Glutamatergic neuron (in vitro differentiated cells): ENCODE measurements around the gene SNX33. TPM values are rescaled to one million over a fixed set of nuclear protein-coding genes. Genes with fewer than 3 reads are reported as not detected.

Experiments used
- DNase-seq: peaks from one replicate; pipeline ENCODE4 v3.0.0; 2022
- H3K27ac Mint-ChIP-seq: one replicate; pipeline ENCODE4 v1.8.0; 2020; ENCODE audit warnings: mild to moderate bottlenecking, mixed read lengths, inconsistent platforms; ENCODE audit not compliant: unreplicated experiment
- H3K27me3 Mint-ChIP-seq: one replicate; pipeline ENCODE4 v1.8.0; 2020; ENCODE audit warnings: mild to moderate bottlenecking, moderate library complexity, mixed read lengths, inconsistent platforms; ENCODE audit not compliant: unreplicated experiment
- H3K36me3 Mint-ChIP-seq: one replicate; pipeline ENCODE4 v1.8.0; 2020; ENCODE audit warnings: mild to moderate bottlenecking, mixed read lengths, inconsistent platforms; ENCODE audit not compliant: unreplicated experiment
- H3K4me1 Mint-ChIP-seq: one replicate; pipeline ENCODE4 v1.8.0; 2020; ENCODE audit warnings: mild to moderate bottlenecking, low read depth, mixed read lengths, inconsistent platforms; ENCODE audit not compliant: unreplicated experiment
- H3K4me3 Mint-ChIP-seq: one replicate; pipeline ENCODE4 v1.8.0; 2020; ENCODE audit warnings: mild to moderate bottlenecking, mixed read lengths, inconsistent platforms; ENCODE audit not compliant: unreplicated experiment
- H3K9me3 Mint-ChIP-seq: one replicate; pipeline ENCODE4 v1.8.0; 2020; ENCODE audit warnings: mild to moderate bottlenecking, moderate library complexity, mixed read lengths, inconsistent platforms; ENCODE audit not compliant: unreplicated experiment
- total RNA-seq: library from RNA; stranded (reverse); fragmentation: NEBNext Ultra II Directional; extraction: Animal tissue kit (Norgen Biotek cat#: 25700); gene quantifications from one replicate; pipeline ENCODE4 v1.2.1, GENCODE V29; 2021; ENCODE audit not compliant: unreplicated experiment
- TF ChIP-seq, protein P1 (sequence below): fragments of 200-600 bp; sonication (generic); IDR thresholded peaks from one replicate; pipeline ENCODE4 v1.5.0; 2021; ENCODE audit not compliant: partially characterized antibody, unreplicated experiment

Gene SNX33
- total RNA-seq, 1 donor from 2014 or later, result 21.2 TPM

DNA sequence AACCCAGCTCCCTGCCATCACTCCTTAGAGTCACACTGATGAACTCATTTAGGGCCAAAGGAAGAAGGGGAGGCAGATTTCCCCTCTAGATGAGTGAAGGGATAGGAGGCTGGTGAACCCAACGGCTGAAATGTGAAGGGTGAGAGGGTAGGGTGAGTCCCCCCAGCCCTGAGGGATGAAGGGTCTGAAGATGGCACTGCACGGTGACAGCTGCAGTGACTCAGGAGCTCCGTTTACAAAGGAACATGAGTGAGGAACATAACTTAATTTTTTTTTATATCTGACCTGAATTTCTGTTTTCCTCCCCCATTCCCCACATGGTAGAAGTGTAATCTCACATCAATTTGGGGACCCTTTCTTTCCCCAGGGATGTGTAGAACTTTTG lies 14.0 kb downstream of the SNX33 start:
- TF ChIP-seq, protein P1, sequence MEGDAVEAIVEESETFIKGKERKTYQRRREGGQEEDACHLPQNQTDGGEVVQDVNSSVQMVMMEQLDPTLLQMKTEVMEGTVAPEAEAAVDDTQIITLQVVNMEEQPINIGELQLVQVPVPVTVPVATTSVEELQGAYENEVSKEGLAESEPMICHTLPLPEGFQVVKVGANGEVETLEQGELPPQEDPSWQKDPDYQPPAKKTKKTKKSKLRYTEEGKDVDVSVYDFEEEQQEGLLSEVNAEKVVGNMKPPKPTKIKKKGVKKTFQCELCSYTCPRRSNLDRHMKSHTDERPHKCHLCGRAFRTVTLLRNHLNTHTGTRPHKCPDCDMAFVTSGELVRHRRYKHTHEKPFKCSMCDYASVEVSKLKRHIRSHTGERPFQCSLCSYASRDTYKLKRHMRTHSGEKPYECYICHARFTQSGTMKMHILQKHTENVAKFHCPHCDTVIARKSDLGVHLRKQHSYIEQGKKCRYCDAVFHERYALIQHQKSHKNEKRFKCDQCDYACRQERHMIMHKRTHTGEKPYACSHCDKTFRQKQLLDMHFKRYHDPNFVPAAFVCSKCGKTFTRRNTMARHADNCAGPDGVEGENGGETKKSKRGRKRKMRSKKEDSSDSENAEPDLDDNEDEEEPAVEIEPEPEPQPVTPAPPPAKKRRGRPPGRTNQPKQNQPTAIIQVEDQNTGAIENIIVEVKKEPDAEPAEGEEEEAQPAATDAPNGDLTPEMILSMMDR, result no peak
- no peak overlapping the region for H3K4me3 Mint-ChIP-seq
- peaks cover under 1% of the 10 kb centered on the region for H3K36me3 Mint-ChIP-seq
- H3K9me3 Mint-ChIP-seq, result peaks cover 13% of the 10 kb centered on the region
- DNase-seq, result no peak
- peaks cover 3% of the 10 kb centered on the region for H3K27me3 Mint-ChIP-seq
- no peak overlapping the region for H3K27ac Mint-ChIP-seq
- H3K4me1 Mint-ChIP-seq, result peaks cover 41% of the 10 kb centered on the region

DNA sequence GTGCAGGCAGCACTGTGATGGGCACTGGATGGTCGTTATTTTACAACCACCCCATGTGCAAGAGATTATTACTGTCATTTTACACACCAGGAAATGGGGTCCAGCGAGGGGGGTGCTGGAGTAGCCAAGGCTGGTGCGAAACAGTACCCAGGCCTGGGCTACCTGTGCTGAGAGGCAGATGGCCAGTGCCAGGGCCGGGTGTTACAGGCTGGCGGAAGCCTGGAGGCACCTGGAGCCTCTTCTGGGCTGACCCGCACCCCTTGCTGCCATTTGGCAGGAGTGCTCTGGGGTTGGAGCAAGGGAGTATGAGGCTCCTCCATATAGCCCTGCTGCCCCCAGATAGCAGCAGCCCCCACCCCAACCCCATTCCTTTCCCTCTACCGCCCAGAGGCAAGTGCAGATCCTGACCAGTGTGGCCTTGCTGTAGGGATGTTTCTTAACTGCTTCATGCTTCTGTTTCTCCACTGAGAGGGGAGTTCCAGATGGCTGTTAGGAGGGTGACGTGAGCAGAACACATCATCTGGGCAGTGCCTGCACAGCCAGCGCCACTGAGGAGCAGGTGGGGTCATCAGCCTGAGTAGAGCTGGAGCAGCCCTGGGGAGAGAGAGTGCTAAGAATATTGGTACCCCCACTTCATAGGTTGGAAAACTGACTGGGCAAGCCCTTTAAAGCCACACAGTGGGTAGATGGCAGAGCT lies 15.3 kb downstream of the SNX33 start:
- peak overlapping the region; percentile 70 for H3K27ac Mint-ChIP-seq
- H3K4me1 Mint-ChIP-seq, result peaks cover 44% of the 10 kb centered on the region
- peaks cover 3% of the 10 kb centered on the region for H3K27me3 Mint-ChIP-seq
- H3K9me3 Mint-ChIP-seq, result peaks cover 13% of the 10 kb centered on the region
- no peaks in the 10 kb centered on the region for H3K36me3 Mint-ChIP-seq
- TF ChIP-seq, protein P1, result no peak
- DNase-seq, result no peak
- no peak overlapping the region for H3K4me3 Mint-ChIP-seq

DNA sequence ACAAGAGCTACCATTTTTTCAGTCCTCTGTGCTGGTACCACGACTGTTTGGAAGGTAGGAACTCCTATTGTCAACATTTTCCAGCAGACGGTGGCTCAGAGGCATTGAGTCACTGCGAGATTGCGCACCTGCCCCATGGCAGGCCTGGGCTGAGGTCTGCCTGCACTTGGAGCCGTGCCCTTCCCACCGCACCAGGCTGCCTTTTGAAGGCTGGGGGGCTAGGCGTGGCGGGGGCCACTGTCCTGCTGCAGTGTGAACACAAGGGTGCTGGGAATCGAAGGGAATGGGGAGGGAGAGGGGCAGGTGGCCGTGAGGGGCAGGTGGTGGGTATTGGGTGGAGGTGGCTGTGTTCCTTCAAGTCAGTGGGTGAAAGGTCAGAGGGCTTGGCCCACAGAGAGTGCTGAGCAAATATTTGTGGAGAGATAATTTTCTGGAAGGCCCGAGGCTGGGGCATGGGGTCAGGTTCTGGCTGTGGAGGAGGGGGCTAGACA lies 16.3 kb downstream of the SNX33 start:
- DNase-seq, result no peak
- H3K4me3 Mint-ChIP-seq, result no peak overlapping the region
- peaks cover 39% of the 10 kb centered on the region for H3K4me1 Mint-ChIP-seq
- H3K36me3 Mint-ChIP-seq, result no peaks in the 10 kb centered on the region
- peaks cover 11% of the 10 kb centered on the region for H3K9me3 Mint-ChIP-seq
- TF ChIP-seq, protein P1, result no peak
- no peak overlapping the region for H3K27ac Mint-ChIP-seq
- peaks cover 3% of the 10 kb centered on the region for H3K27me3 Mint-ChIP-seq

DNA sequence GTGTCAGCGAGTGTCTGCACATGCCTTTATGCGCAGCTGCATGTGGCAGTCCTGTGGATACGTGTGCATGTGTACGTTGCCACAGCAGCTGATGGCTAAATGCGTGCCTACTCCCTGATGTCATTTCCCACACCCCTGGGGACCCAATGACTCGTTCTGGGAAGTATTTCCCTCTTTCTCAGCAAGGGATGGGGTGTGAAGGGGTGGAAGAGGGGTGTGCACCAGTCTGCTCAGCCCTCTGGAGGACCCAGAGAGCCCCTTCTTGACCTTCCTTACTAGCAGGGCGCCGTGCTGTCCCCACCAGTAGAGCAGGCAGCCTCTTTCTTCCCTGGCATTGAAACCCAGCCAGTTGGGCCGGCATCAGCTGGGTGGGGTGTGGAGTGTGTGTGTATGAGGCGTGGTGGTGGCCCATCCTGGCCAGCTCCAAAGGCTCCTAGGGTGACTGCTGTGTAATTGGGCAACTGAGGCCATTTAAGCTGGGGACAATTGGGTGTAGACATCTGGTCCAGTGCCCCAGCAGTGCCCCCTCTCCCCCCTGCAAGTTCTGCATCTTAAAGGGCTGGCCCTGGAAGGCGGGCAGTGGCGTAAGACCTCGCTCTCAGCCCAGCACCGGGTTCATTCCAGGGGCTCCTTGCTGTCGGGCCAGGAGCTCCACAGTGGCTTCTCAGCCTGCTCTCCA lies 19.2 kb downstream of the SNX33 start:
- TF ChIP-seq, protein P1, result no peak
- Mint-ChIP-seq H3K36me3 (no peaks in the 10 kb centered on the region), H3K9me3 (peaks cover 4% of the 10 kb centered on the region), H3K4me3 (no peak overlapping the region), H3K27me3 (peaks cover 3% of the 10 kb centered on the region), H3K27ac (no peak overlapping the region), H3K4me1 (peaks cover 20% of the 10 kb centered on the region)
- DNase-seq, result peak; percentile 52
